DOHH2 (cell line): ENCODE results near the gene TDP1.

Experiments used
- H3F3A ChIP-seq: fragments of 200-600 bp; sonication (generic), shearing (Covaris generic); 2 replicates; pipeline ENCODE4 v1.6.0; 2016; ENCODE audit warnings: antibody characterized with exemption, mild to moderate bottlenecking; ENCODE audit not compliant: control insufficient read depth, insufficient read depth
- H3K27ac ChIP-seq: fragments of 200-600 bp; sonication (generic); 2 replicates; pipeline ENCODE4 v1.5.1; 2014; ENCODE audit warnings: low read depth, mild to moderate bottlenecking, low read length, moderate library complexity
- H3K27me3 ChIP-seq: fragments of 200-600 bp; sonication (generic); 2 replicates; pipeline ENCODE4 v1.6.1; 2014; ENCODE audit warnings: mild to moderate bottlenecking, low read length, mixed read lengths; ENCODE audit not compliant: control insufficient read depth
- H3K36me3 ChIP-seq: fragments of 200-600 bp; sonication (generic); 2 replicates; pipeline ENCODE4 v1.6.1; 2014; ENCODE audit warnings: mild to moderate bottlenecking, low read length, moderate library complexity, mixed read lengths; ENCODE audit not compliant: control insufficient read depth
- H3K4me1 ChIP-seq: fragments of 200-600 bp; sonication (generic); 2 replicates; pipeline ENCODE4 v1.6.1; 2014; ENCODE audit warnings: mild to moderate bottlenecking, low read length, mixed read lengths; ENCODE audit not compliant: control insufficient read depth
- H3K4me2 ChIP-seq: fragments of 200-600 bp; sonication (generic); 2 replicates; pipeline ENCODE4 v1.6.0; 2014; ENCODE audit warnings: mild to moderate bottlenecking, low read length, moderate library complexity
- H3K4me3 ChIP-seq: fragments of 200-600 bp; sonication (generic); 2 replicates; pipeline ENCODE4 v1.5.1; 2014; ENCODE audit warnings: mild to moderate bottlenecking, low read length, mixed read lengths
- H3K79me2 ChIP-seq: fragments of 200-600 bp; sonication (generic); 2 replicates; pipeline ENCODE4 v1.6.1; 2014; ENCODE audit warnings: mild to moderate bottlenecking, low read length, mixed read lengths; ENCODE audit not compliant: control insufficient read depth
- H3K9me2 ChIP-seq: fragments of 200-600 bp; sonication (generic); replicated peaks from 2 replicates; pipeline ENCODE4 v1.6.1; 2014; ENCODE audit warnings: mild to moderate bottlenecking, low read length, mixed read lengths; ENCODE audit not compliant: control insufficient read depth
- H3K9me3 ChIP-seq: fragments of 200-600 bp; sonication (generic); 2 replicates; pipeline ENCODE4 v1.6.1; 2014; ENCODE audit warnings: antibody characterized with exemption, low read length, mixed read lengths; ENCODE audit not compliant: control insufficient read depth, insufficient read depth
- H4K20me1 ChIP-seq: fragments of 200-600 bp; sonication (generic); 2 replicates; pipeline ENCODE4 v1.6.0; 2014; ENCODE audit warnings: low read depth, mild to moderate bottlenecking, antibody characterized with exemption, low read length, moderate library complexity; ENCODE audit not compliant: control insufficient read depth, insufficient read depth
- EZH2phosphoT487 ChIP-seq: fragments of 200-600 bp; sonication (generic); IDR thresholded peaks from 2 replicates; pipeline ENCODE4 v1.6.1; 2017; ENCODE audit warnings: borderline replicate concordance, mild to moderate bottlenecking, antibody characterized with exemption, low read length, moderate library complexity, mixed read lengths
- TF ChIP-seq, protein P1 (sequence below): fragments of 200-600 bp; sonication (generic); IDR thresholded peaks from one replicate; pipeline ENCODE4 v1.5.1; 2014; ENCODE audit warnings: antibody characterized with exemption, mild to moderate bottlenecking, low read depth, low read length; ENCODE audit not compliant: poor library complexity, severe bottlenecking

Gene TDP1

DNA sequence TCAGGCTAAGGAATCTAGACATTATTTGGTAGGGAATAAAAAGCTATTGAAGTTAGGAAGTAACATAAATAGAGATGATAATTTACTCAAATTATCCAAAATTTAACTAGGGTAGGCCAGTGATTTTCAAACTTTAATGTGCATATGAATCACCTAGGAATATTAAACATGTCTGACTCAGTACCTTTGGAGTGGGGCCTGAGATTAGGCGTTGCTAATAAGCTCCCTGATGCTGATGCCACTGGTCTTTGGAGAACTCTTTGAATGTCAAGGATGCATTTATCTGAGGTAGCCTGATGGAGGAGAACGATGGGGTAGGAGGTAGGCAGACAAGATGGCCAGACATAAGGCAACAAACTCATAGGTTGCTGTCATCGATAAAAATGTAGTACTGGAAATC lies 34.4 kb upstream of the TDP1 start:
- H3K4me1 ChIP-seq = no peaks in the 10 kb centered on the region
- H3K27ac ChIP-seq = no peak overlapping the region
- no peak overlapping the region for H3K4me3 ChIP-seq
- no peaks in the 10 kb centered on the region for H3K79me2 ChIP-seq
- no peaks in the 10 kb centered on the region for H3K9me3 ChIP-seq
- no peaks in the 10 kb centered on the region for H4K20me1 ChIP-seq
- no peaks in the 10 kb centered on the region for H3K9me2 ChIP-seq
- H3K36me3 ChIP-seq = peaks cover 3% of the 10 kb centered on the region; the same call in 1 of the 2 replicates
- no peaks in the 10 kb centered on the region for H3K27me3 ChIP-seq
- no peak overlapping the region for H3K4me2 ChIP-seq
- TF ChIP-seq, protein P1, sequence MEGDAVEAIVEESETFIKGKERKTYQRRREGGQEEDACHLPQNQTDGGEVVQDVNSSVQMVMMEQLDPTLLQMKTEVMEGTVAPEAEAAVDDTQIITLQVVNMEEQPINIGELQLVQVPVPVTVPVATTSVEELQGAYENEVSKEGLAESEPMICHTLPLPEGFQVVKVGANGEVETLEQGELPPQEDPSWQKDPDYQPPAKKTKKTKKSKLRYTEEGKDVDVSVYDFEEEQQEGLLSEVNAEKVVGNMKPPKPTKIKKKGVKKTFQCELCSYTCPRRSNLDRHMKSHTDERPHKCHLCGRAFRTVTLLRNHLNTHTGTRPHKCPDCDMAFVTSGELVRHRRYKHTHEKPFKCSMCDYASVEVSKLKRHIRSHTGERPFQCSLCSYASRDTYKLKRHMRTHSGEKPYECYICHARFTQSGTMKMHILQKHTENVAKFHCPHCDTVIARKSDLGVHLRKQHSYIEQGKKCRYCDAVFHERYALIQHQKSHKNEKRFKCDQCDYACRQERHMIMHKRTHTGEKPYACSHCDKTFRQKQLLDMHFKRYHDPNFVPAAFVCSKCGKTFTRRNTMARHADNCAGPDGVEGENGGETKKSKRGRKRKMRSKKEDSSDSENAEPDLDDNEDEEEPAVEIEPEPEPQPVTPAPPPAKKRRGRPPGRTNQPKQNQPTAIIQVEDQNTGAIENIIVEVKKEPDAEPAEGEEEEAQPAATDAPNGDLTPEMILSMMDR = no peak
- TF ChIP-seq EZH2phosphoT487 = no peak
- no peaks in the 10 kb centered on the region for H3F3A ChIP-seq

DNA sequence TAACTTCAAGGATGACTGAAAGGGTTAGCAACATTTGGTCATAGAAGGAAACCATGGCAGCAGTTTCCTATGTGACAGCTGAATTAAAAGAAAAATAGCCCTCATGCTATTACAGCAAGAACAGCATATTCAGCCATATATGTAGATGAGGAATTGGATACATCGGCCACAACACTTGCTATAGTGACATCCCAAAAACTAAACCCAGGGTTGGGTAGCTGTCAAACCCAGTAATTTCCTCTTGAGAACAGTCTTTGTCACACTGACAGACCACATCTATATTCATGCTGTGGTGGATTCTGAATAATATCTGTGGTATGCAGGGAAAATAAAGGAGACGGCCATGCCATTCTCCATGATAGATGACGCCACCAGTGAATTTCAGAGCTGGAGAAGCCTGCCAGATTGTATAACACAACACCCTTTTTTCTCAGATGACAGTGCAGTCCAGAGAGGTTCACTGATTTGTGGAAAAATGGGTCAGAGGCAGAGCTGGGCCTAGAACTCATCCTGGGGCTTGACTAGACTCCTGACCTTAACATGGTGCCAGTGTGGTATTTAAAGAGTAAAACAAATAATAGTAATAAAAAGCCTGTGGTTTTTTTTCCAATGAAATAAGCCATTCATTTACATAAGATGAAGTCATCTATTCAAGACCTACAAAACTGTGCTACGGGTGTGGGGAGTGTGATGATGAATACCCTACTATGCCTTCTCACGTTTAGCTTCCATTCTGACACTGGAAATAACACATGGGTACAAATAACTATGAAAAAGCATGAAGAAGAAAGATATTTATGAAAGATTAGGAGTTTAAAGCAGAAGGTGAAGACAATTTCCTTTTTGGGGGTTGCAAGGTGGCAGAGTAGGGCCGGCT lies 33.5 kb upstream of the TDP1 start:
- H3K4me2 ChIP-seq = no peak overlapping the region
- H3K9me2 ChIP-seq = no peaks in the 10 kb centered on the region
- H3K9me3 ChIP-seq = no peaks in the 10 kb centered on the region
- H3K36me3 ChIP-seq = peaks cover 3% of the 10 kb centered on the region; the same call in 1 of the 2 replicates
- H3K27me3 ChIP-seq = no peaks in the 10 kb centered on the region
- no peak overlapping the region for H3K4me3 ChIP-seq
- TF ChIP-seq EZH2phosphoT487 = no peak
- TF ChIP-seq, protein P1 = no peak
- H3F3A ChIP-seq = no peaks in the 10 kb centered on the region
- H3K79me2 ChIP-seq = no peaks in the 10 kb centered on the region
- H4K20me1 ChIP-seq = no peaks in the 10 kb centered on the region
- H3K27ac ChIP-seq = no peak overlapping the region
- H3K4me1 ChIP-seq = no peaks in the 10 kb centered on the region

DNA sequence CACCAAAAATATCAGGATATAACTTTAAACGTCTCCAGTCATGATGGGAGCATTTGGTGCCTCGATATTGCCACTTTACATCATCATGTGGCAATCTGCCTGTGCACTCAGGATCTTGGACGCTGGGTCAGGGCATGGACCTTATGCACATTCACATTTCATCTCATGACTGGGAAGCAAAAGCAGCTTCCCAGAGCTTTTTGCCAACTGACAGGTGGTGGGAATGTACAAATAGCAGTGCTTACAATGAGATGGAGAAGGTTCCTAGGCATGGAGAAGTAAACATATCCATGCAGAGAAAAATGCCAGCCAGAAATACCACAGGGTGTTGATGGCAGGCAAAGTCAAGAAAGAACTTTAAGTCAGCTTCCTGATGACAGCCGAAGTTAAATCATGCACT lies 31.5 kb upstream of the TDP1 start:
- H3K27me3 ChIP-seq = no peaks in the 10 kb centered on the region
- H3K9me2 ChIP-seq = no peaks in the 10 kb centered on the region
- no peaks in the 10 kb centered on the region for H3K79me2 ChIP-seq
- H3F3A ChIP-seq = no peaks in the 10 kb centered on the region
- no peak overlapping the region for H3K4me3 ChIP-seq
- TF ChIP-seq EZH2phosphoT487 = no peak
- TF ChIP-seq, protein P1 = no peak
- peaks cover 3% of the 10 kb centered on the region; the same call in 1 of the 2 replicates for H3K36me3 ChIP-seq
- H3K27ac ChIP-seq = no peak overlapping the region
- H3K4me2 ChIP-seq = no peak overlapping the region
- no peaks in the 10 kb centered on the region for H3K4me1 ChIP-seq
- no peaks in the 10 kb centered on the region for H4K20me1 ChIP-seq
- H3K9me3 ChIP-seq = no peaks in the 10 kb centered on the region
